Measurements from ENCODE around the gene STK24.

STK24 gene

GRCh38 chr13:98468361-98468760 lies 108.5 kb downstream of the STK24 start:
- H3K27ac ChIP-seq (ENCODE audit: low read length): no peak overlapping the region
- H3K9me3 ChIP-seq (ENCODE audit: insufficient read depth, low read length): no peaks in the 10 kb centered on the region
- H2AFZ ChIP-seq (ENCODE audit: low read depth, low read length): no peak overlapping the region
- H3K27me3 ChIP-seq (ENCODE audit: low read depth, low read length): no peaks in the 10 kb centered on the region
- no peak overlapping the region for H3K9ac ChIP-seq (ENCODE audit: low read length)
- H3K4me2 ChIP-seq (ENCODE audit: low read length): no peak overlapping the region
- TF ChIP-seq CTCF (IDR thresholded peaks at IDR 0.05; ENCODE audit: low read depth, low read length) (peak; percentile 16; the same call in 1 of the 2 replicates), EZH2phosphoT487 (IDR thresholded peaks at IDR 0.05; ENCODE audit: low read depth) (no peak)
- peaks cover 41% of the 10 kb centered on the region for H3K36me3 ChIP-seq (replicated peaks; ENCODE audit: low read depth, low read length)
- H3K4me1 ChIP-seq (ENCODE audit: low read length): no peaks in the 10 kb centered on the region
- no peak overlapping the region for H3K4me3 ChIP-seq (ENCODE audit: low read length)
- peaks cover 34% of the 10 kb centered on the region for H4K20me1 ChIP-seq (ENCODE audit: insufficient read depth, low read length)
- no peaks in the 10 kb centered on the region for H3K79me2 ChIP-seq (ENCODE audit: low read length)

GRCh38 chr13:98467263-98467985 lies 109.5 kb downstream of the STK24 start:
- Histone ChIP-seq H3K9ac (ENCODE audit: low read length) (no peak overlapping the region), H3K4me2 (ENCODE audit: low read length) (no peak overlapping the region), H3K36me3 (replicated peaks; ENCODE audit: low read depth, low read length) (peaks cover 45% of the 10 kb centered on the region), H3K9me3 (ENCODE audit: insufficient read depth, low read length) (no peaks in the 10 kb centered on the region), H4K20me1 (ENCODE audit: insufficient read depth, low read length) (peaks cover 40% of the 10 kb centered on the region), H3K4me1 (ENCODE audit: low read length) (no peaks in the 10 kb centered on the region), H3K4me3 (ENCODE audit: low read length) (no peak overlapping the region), H3K27ac (ENCODE audit: low read length) (no peak overlapping the region), H3K27me3 (ENCODE audit: low read depth, low read length) (no peaks in the 10 kb centered on the region), H2AFZ (ENCODE audit: low read depth, low read length) (no peak overlapping the region), H3K79me2 (ENCODE audit: low read length) (peaks cover 8% of the 10 kb centered on the region; the same call in 1 of the 2 replicates)
- TF ChIP-seq EZH2phosphoT487 (IDR thresholded peaks at IDR 0.05; ENCODE audit: low read depth) (no peak), CTCF (IDR thresholded peaks at IDR 0.05; ENCODE audit: low read depth, low read length) (no peak)

- H3K27ac ChIP-seq (ENCODE audit: low read length): no peak overlapping the region
- no peak overlapping the region for H3K4me2 ChIP-seq (ENCODE audit: low read length)
- no peaks in the 10 kb centered on the region for H3K9me3 ChIP-seq (ENCODE audit: insufficient read depth, low read length)
- peaks cover 45% of the 10 kb centered on the region for H4K20me1 ChIP-seq (ENCODE audit: insufficient read depth, low read length)
- H3K36me3 ChIP-seq (replicated peaks; ENCODE audit: low read depth, low read length): peaks cover 38% of the 10 kb centered on the region
- no peak overlapping the region for H2AFZ ChIP-seq (ENCODE audit: low read depth, low read length)
- H3K79me2 ChIP-seq (ENCODE audit: low read length): peaks cover 8% of the 10 kb centered on the region; the same call in 1 of the 2 replicates
- TF ChIP-seq CTCF (IDR thresholded peaks at IDR 0.05; ENCODE audit: low read depth, low read length) (peak; percentile 72), EZH2phosphoT487 (IDR thresholded peaks at IDR 0.05; ENCODE audit: low read depth) (no peak)
- H3K9ac ChIP-seq (ENCODE audit: low read length): no peak overlapping the region
- no peak overlapping the region for H3K4me3 ChIP-seq (ENCODE audit: low read length)
- H3K4me1 ChIP-seq (ENCODE audit: low read length): no peaks in the 10 kb centered on the region
- H3K27me3 ChIP-seq (ENCODE audit: low read depth, low read length): no peaks in the 10 kb centered on the region
Observed at GRCh38 chr13:98466634-98467236, 110.2 kb downstream of the STK24 start.

- peaks cover 30% of the 10 kb centered on the region for H4K20me1 ChIP-seq (ENCODE audit: insufficient read depth, low read length)
- H3K4me3 ChIP-seq (ENCODE audit: low read length): no peak overlapping the region
- no peak overlapping the region for H3K4me2 ChIP-seq (ENCODE audit: low read length)
- H3K27ac ChIP-seq (ENCODE audit: low read length): no peak overlapping the region
- H3K79me2 ChIP-seq (ENCODE audit: low read length): peaks cover 8% of the 10 kb centered on the region; the same call in 1 of the 2 replicates
- TF ChIP-seq EZH2phosphoT487 (IDR thresholded peaks at IDR 0.05; ENCODE audit: low read depth) (no peak), CTCF (IDR thresholded peaks at IDR 0.05; ENCODE audit: low read depth, low read length) (no peak)
- no peaks in the 10 kb centered on the region for H3K4me1 ChIP-seq (ENCODE audit: low read length)
- no peaks in the 10 kb centered on the region for H3K9me3 ChIP-seq (ENCODE audit: insufficient read depth, low read length)
- no peak overlapping the region for H2AFZ ChIP-seq (ENCODE audit: low read depth, low read length)
- no peak overlapping the region for H3K9ac ChIP-seq (ENCODE audit: low read length)
- H3K36me3 ChIP-seq (replicated peaks; ENCODE audit: low read depth, low read length): peaks cover 40% of the 10 kb centered on the region
- H3K27me3 ChIP-seq (ENCODE audit: low read depth, low read length): no peaks in the 10 kb centered on the region
Observed at GRCh38 chr13:98462946-98463345, 114.0 kb downstream of the STK24 start.

Data from OCI-LY3 (cell line).